OCI-LY1 (cell line): ENCODE measurements around the gene MYH14.

Experiments
- H2AFZ ChIP-seq: fragments of 200-600 bp; sonication (generic), shearing (Covaris generic); 2 replicates; pipeline ENCODE4 v1.6.0; 2014; ENCODE audit warnings: antibody characterized with exemption, mild to moderate bottlenecking, low read length
- H3F3A ChIP-seq: fragments of 200-600 bp; sonication (generic), shearing (Covaris generic); 2 replicates; pipeline ENCODE4 v1.6.0; 2014; ENCODE audit warnings: mild to moderate bottlenecking, antibody characterized with exemption, low read length, moderate library complexity; ENCODE audit not compliant: insufficient read depth
- H3K27ac ChIP-seq: fragments of 200-600 bp; sonication (generic); 2 replicates; pipeline ENCODE4 v1.5.1; 2014; ENCODE audit warnings: low read length, mixed run types, mild to moderate bottlenecking, low read depth; ENCODE audit not compliant: poor library complexity, severe bottlenecking
- H3K27me3 ChIP-seq: fragments of 200-600 bp; sonication (generic); 2 replicates; pipeline ENCODE4 v1.6.0; 2014; ENCODE audit warnings: antibody characterized with exemption, mild to moderate bottlenecking, low read length, moderate library complexity; ENCODE audit not compliant: insufficient read depth
- H3K36me3 ChIP-seq: fragments of 200-600 bp; sonication (generic); 2 replicates; pipeline ENCODE4 v1.6.1; 2014; ENCODE audit warnings: mild to moderate bottlenecking, antibody characterized with exemption, low read length, moderate library complexity, mixed read lengths; ENCODE audit not compliant: insufficient read depth
- H3K4me1 ChIP-seq: fragments of 200-600 bp; sonication (generic); 2 replicates; pipeline ENCODE4 v1.5.1; 2014; ENCODE audit warnings: mild to moderate bottlenecking, low read length, moderate library complexity; ENCODE audit not compliant: insufficient read depth, severe bottlenecking
- H3K4me2 ChIP-seq: fragments of 200-600 bp; sonication (generic), shearing (Covaris generic); 2 replicates; pipeline ENCODE4 v1.6.1; 2014; ENCODE audit warnings: low read length
- H3K4me3 ChIP-seq: fragments of 200-600 bp; sonication (generic); 2 replicates; pipeline ENCODE4 v1.5.1; 2014; ENCODE audit warnings: low read length, low read depth, mild to moderate bottlenecking, mixed read lengths; ENCODE audit not compliant: poor library complexity, severe bottlenecking
- H3K79me2 ChIP-seq: fragments of 200-600 bp; shearing (Covaris generic); 2 replicates; pipeline ENCODE4 v1.6.1; 2016; ENCODE audit warnings: mixed run types, low read length, mixed read lengths; ENCODE audit not compliant: insufficient read depth
- H3K9ac ChIP-seq: fragments of 200-600 bp; sonication (generic), shearing (Covaris generic); 2 replicates; pipeline ENCODE4 v1.6.1; 2014; ENCODE audit warnings: mild to moderate bottlenecking, low read length, mixed read lengths
- H3K9me2 ChIP-seq: fragments of 200-600 bp; sonication (generic), shearing (Covaris generic); 2 replicates; pipeline ENCODE4 v1.6.1; 2014; ENCODE audit warnings: low read depth, mild to moderate bottlenecking, low read length, mixed read lengths
- H3K9me3 ChIP-seq: fragments of 200-600 bp; shearing (Covaris generic); 2 replicates; pipeline ENCODE4 v1.6.1; 2014; ENCODE audit warnings: low read length, mixed read lengths
- H4K20me1 ChIP-seq: fragments of 200-600 bp; sonication (generic), shearing (Covaris generic); 2 replicates; pipeline ENCODE4 v1.6.0; 2016; ENCODE audit warnings: mild to moderate bottlenecking, low read length; ENCODE audit not compliant: insufficient read depth
- EZH2 ChIP-seq: fragments of 200-600 bp; sonication (generic), shearing (Covaris generic); IDR thresholded peaks from 2 replicates; pipeline ENCODE4 v1.8.0; 2017; ENCODE audit warnings: borderline replicate concordance, mixed run types, mild to moderate bottlenecking, antibody characterized with exemption, low read length, moderate library complexity, mixed read lengths
- TF ChIP-seq, protein P1 (sequence below): fragments of 200-600 bp; sonication (generic), shearing (Covaris generic); IDR thresholded peaks from 2 replicates; pipeline ENCODE4 v1.5.1; 2017; ENCODE audit warnings: mild to moderate bottlenecking, antibody characterized with exemption, low read length, moderate library complexity, mixed read lengths

The MYH14 gene

DNA sequence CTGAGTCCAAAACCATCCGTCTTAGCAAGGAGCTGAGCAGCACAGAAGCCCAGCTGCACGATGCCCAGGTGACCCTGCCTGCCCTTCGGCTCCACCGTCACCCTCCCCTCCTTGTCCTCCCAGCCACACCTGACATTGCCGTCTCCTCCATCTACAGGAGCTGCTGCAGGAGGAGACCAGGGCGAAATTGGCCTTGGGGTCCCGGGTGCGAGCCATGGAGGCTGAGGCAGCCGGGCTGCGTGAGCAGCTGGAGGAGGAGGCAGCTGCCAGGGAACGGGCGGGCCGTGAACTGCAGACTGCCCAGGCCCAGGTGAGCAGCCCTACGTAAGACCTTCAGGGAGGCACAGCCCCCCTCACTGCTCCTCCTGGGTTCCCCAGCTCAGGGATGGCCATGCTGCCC is 76.7 kb downstream of the MYH14 start:
- Histone ChIP-seq H3K36me3 (no peaks in the 10 kb centered on the region), H3K4me1 (no peaks in the 10 kb centered on the region), H3K79me2 (no peaks in the 10 kb centered on the region), H3K9me2 (no peaks in the 10 kb centered on the region), H3K4me3 (no peak overlapping the region), H3K9ac (no peak overlapping the region), H2AFZ (no peak overlapping the region), H3F3A (no peaks in the 10 kb centered on the region), H3K27ac (no peak overlapping the region), H3K9me3 (no peaks in the 10 kb centered on the region), H3K27me3 (peaks cover 8% of the 10 kb centered on the region), H3K4me2 (no peak overlapping the region), H4K20me1 (no peaks in the 10 kb centered on the region)
- TF ChIP-seq EZH2 = no peak

DNA sequence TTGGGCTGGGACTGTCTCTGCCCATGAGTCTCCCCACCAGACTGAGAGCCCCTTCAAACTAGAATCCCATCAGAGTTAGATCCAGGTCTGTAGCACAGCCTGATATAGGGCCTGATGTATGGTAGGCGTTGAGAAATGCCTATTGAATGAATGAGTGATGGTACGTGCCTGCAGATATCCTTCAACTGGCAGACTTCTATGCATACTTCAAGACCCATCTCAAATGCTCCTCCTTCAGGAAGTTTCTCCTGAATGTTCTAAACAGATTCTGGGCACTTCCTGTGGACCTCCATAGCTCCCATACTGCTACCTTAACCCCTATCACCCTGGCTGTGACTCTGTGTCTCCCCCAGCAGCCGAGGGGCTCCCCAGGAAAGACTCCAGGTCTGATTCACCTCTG is 77.6 kb downstream of the MYH14 start:
- H3K36me3 ChIP-seq = no peaks in the 10 kb centered on the region
- H3K27me3 ChIP-seq = peaks cover 15% of the 10 kb centered on the region

DNA sequence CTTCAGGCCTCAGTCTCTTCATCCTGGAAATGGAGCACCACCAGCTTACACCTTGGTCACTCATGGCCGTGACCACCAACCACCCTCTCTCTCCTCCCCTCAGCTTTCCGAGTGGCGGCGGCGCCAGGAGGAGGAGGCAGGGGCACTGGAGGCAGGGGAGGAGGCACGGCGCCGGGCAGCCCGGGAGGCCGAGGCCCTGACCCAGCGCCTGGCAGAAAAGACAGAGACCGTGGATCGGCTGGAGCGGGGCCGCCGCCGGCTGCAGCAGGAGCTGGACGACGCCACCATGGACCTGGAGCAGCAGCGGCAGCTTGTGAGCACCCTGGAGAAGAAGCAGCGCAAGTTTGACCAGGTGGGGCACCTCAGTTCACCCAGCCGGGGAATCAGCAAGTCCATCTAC is 78.1 kb downstream of the MYH14 start:
- Histone ChIP-seq H3K4me1 (no peaks in the 10 kb centered on the region), H3K9ac (no peak overlapping the region), H3K27me3 (peaks cover 15% of the 10 kb centered on the region), H3K36me3 (no peaks in the 10 kb centered on the region), H2AFZ (no peak overlapping the region), H3K9me2 (no peaks in the 10 kb centered on the region), H3K27ac (no peak overlapping the region), H3K4me3 (no peak overlapping the region), H4K20me1 (no peaks in the 10 kb centered on the region), H3K9me3 (peaks cover 10% of the 10 kb centered on the region; the same call in 1 of the 2 replicates), H3F3A (no peaks in the 10 kb centered on the region), H3K79me2 (no peaks in the 10 kb centered on the region), H3K4me2 (no peak overlapping the region)
- TF ChIP-seq EZH2 = no peak
- TF ChIP-seq, protein P1, sequence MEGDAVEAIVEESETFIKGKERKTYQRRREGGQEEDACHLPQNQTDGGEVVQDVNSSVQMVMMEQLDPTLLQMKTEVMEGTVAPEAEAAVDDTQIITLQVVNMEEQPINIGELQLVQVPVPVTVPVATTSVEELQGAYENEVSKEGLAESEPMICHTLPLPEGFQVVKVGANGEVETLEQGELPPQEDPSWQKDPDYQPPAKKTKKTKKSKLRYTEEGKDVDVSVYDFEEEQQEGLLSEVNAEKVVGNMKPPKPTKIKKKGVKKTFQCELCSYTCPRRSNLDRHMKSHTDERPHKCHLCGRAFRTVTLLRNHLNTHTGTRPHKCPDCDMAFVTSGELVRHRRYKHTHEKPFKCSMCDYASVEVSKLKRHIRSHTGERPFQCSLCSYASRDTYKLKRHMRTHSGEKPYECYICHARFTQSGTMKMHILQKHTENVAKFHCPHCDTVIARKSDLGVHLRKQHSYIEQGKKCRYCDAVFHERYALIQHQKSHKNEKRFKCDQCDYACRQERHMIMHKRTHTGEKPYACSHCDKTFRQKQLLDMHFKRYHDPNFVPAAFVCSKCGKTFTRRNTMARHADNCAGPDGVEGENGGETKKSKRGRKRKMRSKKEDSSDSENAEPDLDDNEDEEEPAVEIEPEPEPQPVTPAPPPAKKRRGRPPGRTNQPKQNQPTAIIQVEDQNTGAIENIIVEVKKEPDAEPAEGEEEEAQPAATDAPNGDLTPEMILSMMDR = no peak

More for the DNA sequence above, 77.6 kb downstream of the MYH14 start:
- H3K27ac ChIP-seq = no peak overlapping the region
- H3K4me2 ChIP-seq = no peak overlapping the region
- TF ChIP-seq, protein P1 = no peak
- no peak for TF ChIP-seq EZH2
- H3K9ac ChIP-seq = no peak overlapping the region
- no peaks in the 10 kb centered on the region for H3K4me1 ChIP-seq
- H4K20me1 ChIP-seq = no peaks in the 10 kb centered on the region
- no peak overlapping the region for H2AFZ ChIP-seq
- H3K9me3 ChIP-seq = peaks cover 6% of the 10 kb centered on the region; the same call in 1 of the 2 replicates
- H3K79me2 ChIP-seq = no peaks in the 10 kb centered on the region
- no peaks in the 10 kb centered on the region for H3F3A ChIP-seq
- H3K9me2 ChIP-seq = no peaks in the 10 kb centered on the region
- no peak overlapping the region for H3K4me3 ChIP-seq

DNA sequence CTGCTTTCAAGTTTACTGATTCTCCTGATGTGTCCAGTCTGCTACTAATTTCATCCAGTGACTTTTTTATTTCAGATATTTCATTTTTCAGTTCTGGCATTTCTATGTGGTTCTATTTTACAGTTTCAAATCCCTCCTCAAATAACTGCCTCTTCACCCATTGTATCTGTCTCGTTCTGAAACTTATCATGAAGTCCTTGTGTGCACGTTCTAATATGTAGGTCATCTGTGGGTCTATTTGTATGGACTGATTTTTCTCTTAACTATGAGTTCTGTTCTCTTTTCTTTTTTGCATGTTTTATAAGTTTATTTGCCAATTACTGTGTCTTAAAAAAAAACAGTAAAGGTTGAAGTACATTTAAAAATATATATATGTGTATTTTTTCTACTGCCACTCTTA is 82.4 kb downstream of the MYH14 start:
- Histone ChIP-seq H4K20me1 (no peaks in the 10 kb centered on the region), H3F3A (no peaks in the 10 kb centered on the region), H3K9me2 (no peaks in the 10 kb centered on the region), H3K4me3 (no peak overlapping the region), H3K4me2 (no peak overlapping the region), H2AFZ (no peak overlapping the region), H3K36me3 (no peaks in the 10 kb centered on the region), H3K27me3 (peaks cover 23% of the 10 kb centered on the region), H3K79me2 (no peaks in the 10 kb centered on the region), H3K4me1 (no peaks in the 10 kb centered on the region), H3K9ac (no peak overlapping the region), H3K9me3 (peaks cover 10% of the 10 kb centered on the region; the same call in 1 of the 2 replicates), H3K27ac (no peak overlapping the region)
- TF ChIP-seq, protein P1 = no peak
- no peak for TF ChIP-seq EZH2
